Fibroblast of lung (primary cell): ENCODE data around the gene GEMIN8.

Source experiments
- EZH2 ChIP-seq: IDR thresholded peaks from 2 replicates; pipeline ENCODE4 v1.5.1; 2012; ENCODE audit warnings: low read length, control low read depth, mild to moderate bottlenecking; ENCODE audit errors: missing control alignments
- TF ChIP-seq, protein P1 (sequence below), 2 donors: IDR thresholded peaks in 1 of 2; conservative IDR thresholded peaks in 1 of 2; 1 replicate in 1 of 2; 2 replicates in 1 of 2; pipeline ENCODE4 v1.5.1; 2011 to 2012; ENCODE audit warnings: low read length in 2 of 2, control low read depth in 1 of 2, inconsistent platforms in 1 of 2, low read depth in 1 of 2, mild to moderate bottlenecking in 1 of 2

GRCh38 chrX:14017399-14017798, 12.3 kb downstream of the GEMIN8 start:
- TF ChIP-seq, protein P1, sequence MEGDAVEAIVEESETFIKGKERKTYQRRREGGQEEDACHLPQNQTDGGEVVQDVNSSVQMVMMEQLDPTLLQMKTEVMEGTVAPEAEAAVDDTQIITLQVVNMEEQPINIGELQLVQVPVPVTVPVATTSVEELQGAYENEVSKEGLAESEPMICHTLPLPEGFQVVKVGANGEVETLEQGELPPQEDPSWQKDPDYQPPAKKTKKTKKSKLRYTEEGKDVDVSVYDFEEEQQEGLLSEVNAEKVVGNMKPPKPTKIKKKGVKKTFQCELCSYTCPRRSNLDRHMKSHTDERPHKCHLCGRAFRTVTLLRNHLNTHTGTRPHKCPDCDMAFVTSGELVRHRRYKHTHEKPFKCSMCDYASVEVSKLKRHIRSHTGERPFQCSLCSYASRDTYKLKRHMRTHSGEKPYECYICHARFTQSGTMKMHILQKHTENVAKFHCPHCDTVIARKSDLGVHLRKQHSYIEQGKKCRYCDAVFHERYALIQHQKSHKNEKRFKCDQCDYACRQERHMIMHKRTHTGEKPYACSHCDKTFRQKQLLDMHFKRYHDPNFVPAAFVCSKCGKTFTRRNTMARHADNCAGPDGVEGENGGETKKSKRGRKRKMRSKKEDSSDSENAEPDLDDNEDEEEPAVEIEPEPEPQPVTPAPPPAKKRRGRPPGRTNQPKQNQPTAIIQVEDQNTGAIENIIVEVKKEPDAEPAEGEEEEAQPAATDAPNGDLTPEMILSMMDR (conservative IDR thresholded peaks at IDR 0.05 in 1 of 2, IDR thresholded peaks at IDR 0.05 in 1 of 2; ENCODE audit: low read depth in 1 of 2, low read length in 2 of 2) = no peak
- no peak for TF ChIP-seq EZH2
